CD4-positive, alpha-beta T cell treated with Interleukin-17A for 1 hour (primary cell): ENCODE results near the gene SLC19A2.
A peak's percentile ranks its signal among the peaks of the same experiment; 100 is the strongest.
"Not testable (repeated sequence)": the region's sequence is repeated elsewhere in the genome, so short reads cannot be mapped to it uniquely, and the experiment has no call there.

Experiments
- DNase-seq: peaks from one replicate; pipeline ENCODE4 v3.0.0-alpha.2; 2020

SLC19A2 gene, protein sequence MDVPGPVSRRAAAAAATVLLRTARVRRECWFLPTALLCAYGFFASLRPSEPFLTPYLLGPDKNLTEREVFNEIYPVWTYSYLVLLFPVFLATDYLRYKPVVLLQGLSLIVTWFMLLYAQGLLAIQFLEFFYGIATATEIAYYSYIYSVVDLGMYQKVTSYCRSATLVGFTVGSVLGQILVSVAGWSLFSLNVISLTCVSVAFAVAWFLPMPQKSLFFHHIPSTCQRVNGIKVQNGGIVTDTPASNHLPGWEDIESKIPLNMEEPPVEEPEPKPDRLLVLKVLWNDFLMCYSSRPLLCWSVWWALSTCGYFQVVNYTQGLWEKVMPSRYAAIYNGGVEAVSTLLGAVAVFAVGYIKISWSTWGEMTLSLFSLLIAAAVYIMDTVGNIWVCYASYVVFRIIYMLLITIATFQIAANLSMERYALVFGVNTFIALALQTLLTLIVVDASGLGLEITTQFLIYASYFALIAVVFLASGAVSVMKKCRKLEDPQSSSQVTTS

GRCh38 chr1:169485431-169486280 lies at the start of gene SLC19A2:
SLC19A2 (minus strand) TSS chr1:169485944; CDS start chr1:169485766, 178 bp downstream.
- peak; percentile 96 for DNase-seq

DNA sequence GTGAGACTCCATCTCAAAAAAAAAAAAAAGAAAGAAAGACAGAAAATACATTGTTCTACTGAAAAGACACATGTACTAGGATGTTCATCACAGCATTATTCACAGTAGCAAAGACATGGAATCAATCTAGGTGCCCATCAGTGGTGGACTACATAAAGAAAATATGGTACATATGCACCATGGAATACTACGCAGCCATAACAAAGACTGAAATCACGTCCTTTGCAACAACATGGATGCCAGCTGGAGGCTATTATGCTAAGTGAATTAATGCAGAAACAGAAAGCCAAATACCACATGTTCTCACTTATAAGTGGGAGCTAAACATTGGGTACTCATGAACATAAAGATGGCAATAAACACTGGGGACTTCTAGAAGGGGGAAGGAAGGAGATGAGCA lies 48.9 kb upstream of the SLC19A2 start:
- DNase-seq, result no peak

DNA sequence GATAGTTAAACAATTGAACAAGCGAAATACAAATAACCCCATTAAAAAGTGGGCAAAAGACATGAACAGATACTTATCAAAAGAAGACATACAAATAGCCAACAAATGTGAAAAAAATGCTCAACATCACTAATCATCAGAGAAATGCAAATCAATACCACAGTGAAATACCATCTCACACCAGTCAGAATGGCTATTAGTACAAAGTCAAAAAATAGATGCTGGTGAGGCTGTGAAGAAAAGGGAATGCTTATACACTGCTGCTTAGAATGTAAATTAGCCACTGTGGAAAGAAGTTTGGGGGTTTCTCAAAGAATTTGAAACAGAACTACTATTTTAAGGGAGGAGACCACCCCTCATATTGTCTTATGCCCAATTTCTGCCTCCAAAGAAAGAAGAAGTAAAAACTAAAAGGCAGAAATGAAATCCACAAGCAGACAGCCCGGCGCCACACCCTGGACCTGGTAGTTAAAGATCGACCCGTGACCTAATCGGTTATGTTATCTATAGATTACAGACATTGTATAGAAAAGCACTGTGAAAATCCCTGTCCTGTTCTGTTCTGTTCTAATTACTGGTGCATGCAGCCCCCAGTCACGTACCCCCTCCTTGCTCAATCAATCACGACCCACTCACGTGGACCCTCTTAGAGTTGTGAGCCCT lies 47.9 kb upstream of the SLC19A2 start:
- DNase-seq, result not testable (repeated sequence)

DNA sequence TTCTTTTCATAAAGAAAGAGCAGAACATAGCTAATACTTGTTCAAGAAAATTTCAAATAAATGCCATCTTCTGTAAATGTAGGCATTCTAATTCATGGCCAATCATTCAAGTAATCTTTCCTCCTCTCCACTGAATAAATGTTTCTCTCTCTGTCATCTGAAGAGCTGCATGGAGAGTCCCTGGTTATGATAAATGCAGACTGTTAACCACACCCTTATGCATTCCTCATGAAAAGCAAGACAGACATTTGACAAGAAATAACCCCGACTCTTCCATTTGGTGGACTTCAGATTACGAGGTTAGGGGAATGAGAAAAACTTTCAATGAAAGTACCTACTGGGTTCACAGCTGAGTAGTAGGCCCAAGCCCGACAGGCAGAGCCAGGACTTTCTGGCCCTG lies 44.7 kb upstream of the SLC19A2 start:
- no peak for DNase-seq

DNA sequence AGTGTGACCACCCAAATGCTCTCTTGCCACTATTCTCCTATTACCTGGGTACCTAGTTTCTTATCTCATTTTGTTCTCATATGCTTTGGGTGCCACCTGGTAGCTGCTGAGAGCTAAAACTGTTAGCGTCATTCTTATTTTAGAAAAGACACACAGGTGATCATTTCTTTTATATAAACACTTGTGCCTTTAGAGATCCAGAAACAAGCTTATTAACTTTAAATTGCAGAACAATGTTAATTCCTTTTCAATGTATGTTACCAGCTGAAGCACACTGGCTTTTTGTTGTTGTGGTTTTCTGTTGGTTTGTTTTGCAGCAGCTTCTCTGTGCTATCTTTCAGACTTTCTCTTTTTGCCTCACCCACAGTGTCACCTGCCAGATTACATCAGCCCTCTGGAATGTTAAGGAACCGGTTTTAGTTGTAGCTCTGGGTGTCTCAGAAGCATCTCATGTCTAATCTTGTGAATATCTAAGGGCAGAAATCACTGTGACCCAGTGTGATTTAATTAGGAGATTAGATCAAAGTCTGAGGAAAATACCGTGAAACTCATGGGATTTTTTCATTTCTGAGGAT lies 43.4 kb upstream of the SLC19A2 start:
- no peak for DNase-seq

DNA sequence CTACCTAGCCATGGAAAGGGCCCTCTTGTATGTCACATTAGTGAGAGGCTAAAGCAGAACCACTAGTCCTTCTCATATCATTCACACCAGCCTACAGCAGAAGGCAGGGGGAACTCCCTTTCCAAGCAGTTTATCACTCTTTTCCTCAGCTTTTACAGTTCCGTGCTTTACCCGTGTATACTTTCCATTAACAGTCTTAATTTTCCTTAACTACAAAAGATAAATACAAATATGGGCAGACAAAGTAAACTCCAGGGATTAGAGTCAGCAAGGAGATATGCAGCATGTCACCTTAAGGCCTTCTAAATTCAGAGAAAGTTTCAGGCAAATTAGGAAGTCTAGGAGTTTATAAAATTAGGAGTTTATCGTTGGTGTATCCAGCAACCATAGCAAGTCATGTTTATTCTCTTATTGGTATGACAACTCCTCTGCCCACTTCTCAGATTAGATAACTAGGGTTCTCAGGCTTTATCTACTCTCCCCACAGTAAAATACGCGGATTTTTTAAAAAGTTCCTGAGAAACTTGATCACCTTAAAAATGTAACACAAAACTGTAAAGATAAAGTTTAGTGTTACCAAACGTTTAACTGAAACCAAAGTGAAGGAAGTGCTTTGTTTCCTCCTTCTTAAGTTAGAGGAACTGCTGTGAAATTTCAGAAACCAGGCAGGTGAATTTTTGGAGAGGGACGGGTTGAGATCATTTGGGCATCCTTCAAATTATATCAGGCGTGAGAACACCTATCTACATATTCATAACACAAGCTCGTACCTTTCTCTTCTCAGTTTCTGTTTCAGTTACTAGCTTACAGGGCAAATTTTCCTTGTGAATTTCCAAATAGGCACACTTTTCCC lies 42.7 kb upstream of the SLC19A2 start:
- DNase-seq, result no peak

GRCh38 chr1:169527451-169528214 lies 41.9 kb upstream of the SLC19A2 start:
- DNase-seq, result no peak

DNA sequence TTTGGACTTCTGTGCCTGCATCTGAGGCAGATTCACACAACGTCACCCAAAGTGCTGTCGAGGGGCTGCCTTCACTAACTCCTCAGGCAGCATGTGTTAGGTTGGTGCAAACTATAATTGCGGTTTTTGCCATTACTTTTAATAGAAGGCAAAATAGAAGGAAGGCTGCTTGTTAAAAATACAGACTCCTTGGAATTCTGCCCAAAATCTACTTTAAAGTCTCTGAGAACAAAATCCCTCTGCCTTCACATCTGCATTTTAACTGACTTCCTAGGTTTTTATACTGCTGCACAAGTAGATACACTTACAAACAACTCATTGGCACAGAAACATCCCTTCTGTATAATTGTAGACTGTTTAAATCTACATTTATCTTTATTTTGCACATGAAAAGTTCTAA lies 41.3 kb upstream of the SLC19A2 start:
- no peak for DNase-seq

DNA sequence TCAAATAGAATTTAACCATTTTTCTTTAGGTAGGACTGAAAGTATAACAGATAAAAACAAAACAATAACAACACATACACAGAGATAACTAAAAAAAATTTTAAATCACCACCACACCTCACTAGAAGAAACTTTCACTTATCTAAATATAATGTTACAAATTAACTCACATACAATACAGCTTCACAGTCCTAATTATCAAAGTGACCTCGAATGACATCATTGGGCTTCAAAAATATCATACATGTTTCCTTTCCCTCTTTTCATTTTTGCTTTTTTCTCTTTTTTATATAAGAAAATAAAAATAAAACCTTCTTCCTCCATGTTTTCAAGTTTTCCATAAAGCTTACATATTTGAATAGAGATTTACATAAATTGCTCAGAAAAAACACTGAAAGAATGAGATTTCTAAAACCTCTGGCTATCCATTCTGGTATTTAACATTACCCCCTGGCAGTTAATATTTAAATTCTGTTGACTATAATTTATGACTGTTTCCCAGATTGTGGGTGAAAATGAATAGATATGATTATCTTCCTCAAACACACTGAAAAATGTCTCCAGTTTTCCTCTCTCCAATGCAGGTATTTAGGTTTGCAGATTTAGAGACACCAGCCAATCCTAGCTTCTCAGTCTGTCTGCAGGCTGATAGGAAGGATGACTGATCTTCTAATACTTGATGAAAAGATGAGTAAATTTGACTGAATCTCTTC lies 40.5 kb upstream of the SLC19A2 start:
- no peak for DNase-seq

DNA sequence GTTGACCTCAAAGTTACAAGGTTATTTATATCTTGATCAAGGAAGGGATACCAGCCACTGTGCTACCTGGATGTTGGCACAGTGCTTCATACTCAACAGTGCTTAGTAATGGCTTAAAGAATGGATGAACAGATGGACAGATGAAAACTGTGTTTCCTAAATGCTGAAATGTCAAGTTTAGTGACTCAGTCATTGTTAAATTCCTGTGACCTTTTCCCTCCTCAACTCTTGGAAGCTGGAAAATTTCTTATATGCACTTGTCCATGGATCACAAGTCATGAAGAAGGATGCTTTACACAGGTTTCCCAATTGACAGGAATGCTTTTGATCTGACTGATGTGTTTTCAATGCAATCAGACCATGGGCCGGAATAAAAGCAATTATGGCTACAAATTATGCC lies 39.6 kb upstream of the SLC19A2 start:
- DNase-seq, result no peak

- no peak for DNase-seq
Measured at GRCh38 chr1:169523904-169524303, 38.2 kb upstream of the SLC19A2 start.

GRCh38 chr1:169521226-169521625 lies 35.5 kb upstream of the SLC19A2 start:
- no peak for DNase-seq

- DNase-seq, result no peak
Measured at GRCh38 chr1:169517558-169518186, 31.9 kb upstream of the SLC19A2 start.

DNA sequence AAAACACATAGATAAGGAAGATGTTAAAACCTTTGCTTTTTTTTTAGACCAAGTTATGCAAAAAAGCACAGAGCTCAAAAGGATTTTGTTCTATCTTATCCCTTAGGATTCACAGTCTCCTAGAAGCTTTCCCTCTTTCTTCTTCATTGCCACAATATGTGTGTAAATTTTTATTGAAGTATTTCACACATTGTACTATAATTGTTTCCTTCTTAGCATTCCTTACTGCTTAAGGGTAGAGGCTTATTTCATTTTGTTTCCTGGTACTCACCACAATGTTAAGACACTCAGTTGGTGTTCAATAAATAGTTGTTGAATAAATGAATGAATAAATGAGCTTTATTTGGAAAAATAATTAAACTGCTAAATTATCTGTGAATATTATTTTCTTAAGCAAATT lies 29.9 kb upstream of the SLC19A2 start:
- DNase-seq, result no peak

- no peak for DNase-seq
Measured at GRCh38 chr1:169514566-169515270, 29.0 kb upstream of the SLC19A2 start.

DNA sequence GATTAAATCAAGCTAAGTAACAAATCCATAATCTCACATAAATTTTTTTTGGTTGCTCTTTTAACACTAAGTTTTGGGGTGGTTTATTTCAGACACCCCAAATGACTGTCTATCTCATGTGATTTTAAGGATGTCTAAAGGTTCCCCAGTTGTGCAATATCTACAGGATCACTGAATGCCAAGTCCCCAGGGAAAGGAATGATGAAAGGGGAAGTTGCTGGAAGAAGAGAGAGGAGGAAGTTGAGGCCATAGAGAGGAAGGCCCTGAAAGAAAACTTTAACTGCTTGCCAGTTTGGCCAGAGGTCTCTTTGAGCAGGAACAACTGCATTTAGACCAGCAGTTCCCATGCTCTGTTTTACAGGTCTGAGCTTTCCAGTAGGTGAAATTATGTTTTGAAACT lies 27.5 kb upstream of the SLC19A2 start:
- DNase-seq, result no peak

- DNase-seq, result no peak
Measured at GRCh38 chr1:169511316-169512005, 25.7 kb upstream of the SLC19A2 start.

- DNase-seq, result no peak
Measured at GRCh38 chr1:169510060-169510459, 24.3 kb upstream of the SLC19A2 start.

DNA sequence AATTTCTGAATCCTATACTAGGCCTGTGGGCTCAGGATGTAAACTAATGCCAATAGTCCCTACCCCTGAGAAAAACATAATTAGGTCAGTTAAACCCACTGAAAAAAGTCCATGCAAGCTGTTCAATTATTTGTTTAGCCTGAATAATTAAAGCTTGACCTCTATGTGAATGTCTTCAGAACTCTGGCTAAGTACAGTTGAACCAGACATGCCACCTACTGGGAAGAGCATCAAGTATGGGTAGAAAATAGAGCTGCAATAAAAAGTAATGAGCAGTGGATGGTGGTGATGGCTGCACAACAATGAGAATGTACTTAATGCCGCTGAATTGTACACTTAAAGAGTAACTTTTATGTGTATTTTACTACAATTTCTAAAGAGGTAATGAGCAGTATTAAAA lies 23.6 kb upstream of the SLC19A2 start:
- DNase-seq, result no peak
